ENCODE results near the gene PRKCZ.

The PRKCZ gene

DNA sequence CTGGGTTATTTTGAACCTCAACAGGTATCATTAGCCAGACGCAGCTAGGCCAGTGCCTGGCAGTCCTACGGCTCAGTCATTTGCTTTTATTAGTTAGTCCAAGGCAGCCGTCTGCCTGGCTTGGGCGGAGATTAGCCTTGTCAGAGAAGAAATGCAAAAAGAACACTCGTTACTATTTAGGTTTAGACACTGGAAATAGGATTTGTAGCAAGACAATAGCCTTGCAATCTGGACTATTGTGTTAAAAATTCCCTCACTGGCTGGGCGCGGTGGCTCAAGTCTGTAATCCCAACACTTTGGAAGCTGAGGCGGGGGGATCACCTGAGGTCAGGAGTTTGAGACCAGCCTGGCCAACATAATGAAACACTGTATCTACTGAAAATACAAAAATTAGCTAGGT lies 11.0 kb upstream of the PRKCZ start:
- TF ChIP-seq SIN3A (IDR thresholded peaks at IDR 0.05; ENCODE audit: borderline replicate concordance, insufficient read depth, low read length) (no peak), POLR2AphosphoS5 (IDR thresholded peaks at IDR 0.05; ENCODE audit: low read depth, low read length) (no peak), TAF1 (IDR thresholded peaks at IDR 0.05; ENCODE audit: borderline replicate concordance, insufficient read depth, low read length) (no peak), FOXP2 (optimal IDR thresholded peaks at IDR 0.05; ENCODE audit: borderline replicate concordance, extremely low read depth, extremely low read length, insufficient read depth) (no peak)
- TF ChIP-seq, protein P1, sequence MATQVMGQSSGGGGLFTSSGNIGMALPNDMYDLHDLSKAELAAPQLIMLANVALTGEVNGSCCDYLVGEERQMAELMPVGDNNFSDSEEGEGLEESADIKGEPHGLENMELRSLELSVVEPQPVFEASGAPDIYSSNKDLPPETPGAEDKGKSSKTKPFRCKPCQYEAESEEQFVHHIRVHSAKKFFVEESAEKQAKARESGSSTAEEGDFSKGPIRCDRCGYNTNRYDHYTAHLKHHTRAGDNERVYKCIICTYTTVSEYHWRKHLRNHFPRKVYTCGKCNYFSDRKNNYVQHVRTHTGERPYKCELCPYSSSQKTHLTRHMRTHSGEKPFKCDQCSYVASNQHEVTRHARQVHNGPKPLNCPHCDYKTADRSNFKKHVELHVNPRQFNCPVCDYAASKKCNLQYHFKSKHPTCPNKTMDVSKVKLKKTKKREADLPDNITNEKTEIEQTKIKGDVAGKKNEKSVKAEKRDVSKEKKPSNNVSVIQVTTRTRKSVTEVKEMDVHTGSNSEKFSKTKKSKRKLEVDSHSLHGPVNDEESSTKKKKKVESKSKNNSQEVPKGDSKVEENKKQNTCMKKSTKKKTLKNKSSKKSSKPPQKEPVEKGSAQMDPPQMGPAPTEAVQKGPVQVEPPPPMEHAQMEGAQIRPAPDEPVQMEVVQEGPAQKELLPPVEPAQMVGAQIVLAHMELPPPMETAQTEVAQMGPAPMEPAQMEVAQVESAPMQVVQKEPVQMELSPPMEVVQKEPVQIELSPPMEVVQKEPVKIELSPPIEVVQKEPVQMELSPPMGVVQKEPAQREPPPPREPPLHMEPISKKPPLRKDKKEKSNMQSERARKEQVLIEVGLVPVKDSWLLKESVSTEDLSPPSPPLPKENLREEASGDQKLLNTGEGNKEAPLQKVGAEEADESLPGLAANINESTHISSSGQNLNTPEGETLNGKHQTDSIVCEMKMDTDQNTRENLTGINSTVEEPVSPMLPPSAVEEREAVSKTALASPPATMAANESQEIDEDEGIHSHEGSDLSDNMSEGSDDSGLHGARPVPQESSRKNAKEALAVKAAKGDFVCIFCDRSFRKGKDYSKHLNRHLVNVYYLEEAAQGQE (IDR thresholded peaks at IDR 0.05; ENCODE audit: insufficient read depth in 1 of 2, low read depth in 2 of 2, low read length in 2 of 2): no peak

DNA sequence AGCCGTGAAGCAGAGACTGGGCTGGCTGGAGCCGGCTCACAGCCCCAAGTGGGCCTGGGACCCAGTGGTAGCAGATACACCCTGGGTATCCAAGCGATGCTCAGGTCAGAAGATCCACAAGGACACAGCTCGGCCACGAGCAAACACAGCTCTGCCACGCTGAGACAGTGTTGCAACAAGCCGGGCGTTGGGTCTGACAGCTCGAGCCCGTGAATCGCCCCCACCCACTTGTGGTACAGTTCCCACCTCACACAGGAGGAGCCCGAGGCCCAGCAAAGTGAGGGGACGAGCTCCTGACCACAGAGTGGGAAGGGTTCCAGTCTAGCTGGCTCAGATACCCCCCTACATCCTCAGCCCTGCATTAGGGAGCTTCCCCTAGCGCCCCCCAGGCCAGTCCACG lies 8.9 kb upstream of the PRKCZ start:
- TF ChIP-seq TAF1 (IDR thresholded peaks at IDR 0.05; ENCODE audit: borderline replicate concordance, insufficient read depth, low read length): no peak
- TF ChIP-seq POLR2AphosphoS5 (IDR thresholded peaks at IDR 0.05; ENCODE audit: low read depth, low read length): no peak
- TF ChIP-seq, protein P1 (IDR thresholded peaks at IDR 0.05; ENCODE audit: insufficient read depth in 1 of 2, low read depth in 2 of 2, low read length in 2 of 2): no peak
- no peak for TF ChIP-seq FOXP2 (optimal IDR thresholded peaks at IDR 0.05; ENCODE audit: borderline replicate concordance, extremely low read depth, extremely low read length, insufficient read depth)
- TF ChIP-seq SIN3A (IDR thresholded peaks at IDR 0.05; ENCODE audit: borderline replicate concordance, insufficient read depth, low read length): no peak

DNA sequence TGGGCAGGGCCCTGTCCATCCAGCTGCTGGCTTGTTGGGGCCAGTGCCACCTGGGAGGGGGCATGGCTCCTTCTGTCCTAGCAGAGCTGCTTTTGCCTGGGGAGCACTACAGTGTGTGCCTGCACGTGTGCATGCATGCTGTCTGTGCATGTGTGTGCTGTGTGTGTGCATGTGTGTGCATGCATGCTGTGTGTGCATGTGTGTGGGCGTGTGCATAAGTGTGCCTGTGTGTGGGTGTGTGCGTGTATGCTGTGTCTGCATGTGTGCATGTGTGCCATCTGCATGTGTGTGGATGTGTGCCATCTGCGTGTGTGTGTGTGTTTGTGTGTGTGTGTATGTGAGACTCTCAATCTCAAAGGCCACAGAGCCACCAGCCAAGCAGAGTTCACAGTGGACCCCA lies 8.3 kb upstream of the PRKCZ start:
- TF ChIP-seq, protein P1 (IDR thresholded peaks at IDR 0.05; ENCODE audit: insufficient read depth in 1 of 2, low read depth in 2 of 2, low read length in 2 of 2): no peak
- TF ChIP-seq TAF1 (IDR thresholded peaks at IDR 0.05; ENCODE audit: borderline replicate concordance, insufficient read depth, low read length): no peak
- TF ChIP-seq SIN3A (IDR thresholded peaks at IDR 0.05; ENCODE audit: borderline replicate concordance, insufficient read depth, low read length): no peak
- TF ChIP-seq POLR2AphosphoS5 (IDR thresholded peaks at IDR 0.05; ENCODE audit: low read depth, low read length): no peak
- no peak for TF ChIP-seq FOXP2 (optimal IDR thresholded peaks at IDR 0.05; ENCODE audit: borderline replicate concordance, extremely low read depth, extremely low read length, insufficient read depth)

GRCh38 chr1:2042830-2043773 lies 7.1 kb upstream of the PRKCZ start:
- no peak for TF ChIP-seq TAF1 (IDR thresholded peaks at IDR 0.05; ENCODE audit: borderline replicate concordance, insufficient read depth, low read length)

GRCh38 chr1:2043886-2044285 lies 6.3 kb upstream of the PRKCZ start:
- TF ChIP-seq FOXP2 (optimal IDR thresholded peaks at IDR 0.05; ENCODE audit: borderline replicate concordance, extremely low read depth, extremely low read length, insufficient read depth): no peak
- no peak for TF ChIP-seq TAF1 (IDR thresholded peaks at IDR 0.05; ENCODE audit: borderline replicate concordance, insufficient read depth, low read length)
- TF ChIP-seq POLR2AphosphoS5 (IDR thresholded peaks at IDR 0.05; ENCODE audit: low read depth, low read length): no peak
- TF ChIP-seq SIN3A (IDR thresholded peaks at IDR 0.05; ENCODE audit: borderline replicate concordance, insufficient read depth, low read length): no peak
- TF ChIP-seq, protein P1 (IDR thresholded peaks at IDR 0.05; ENCODE audit: insufficient read depth in 1 of 2, low read depth in 2 of 2, low read length in 2 of 2): no peak

Data from PFSK-1 (cell line).